Measurements from ENCODE around the gene CAPN5. TPM values are rescaled to one million over a fixed set of nuclear protein-coding genes. Genes with fewer than 3 reads are reported as not detected.
A peak's percentile ranks its signal among the peaks of the same experiment; 100 is the strongest.

CAPN5 gene
- total and polyA plus RNA-seq, 10 donors: 0.80 to 9.2 (median 4.6) TPM

GRCh38 chr11:77127235-77127911, 60.6 kb downstream of the CAPN5 start:
- Histone ChIP-seq H3K27ac (no peak overlapping the region), H3K36me3 (peaks cover 0 to 23% (median 0%) of the 10 kb centered on the region in 6 donors), H3K27me3 (replicated peaks in 1 of 7) (peaks cover 0 to 27% (median 0%) of the 10 kb centered on the region in 7 donors), H3K4me3 (peak overlapping the region; percentile 28 to 64 (median 34)), H3K4me1 (peaks cover 13 to 22% (median 18%) of the 10 kb centered on the region in 6 donors), H3K9me3 (no peaks in the 10 kb centered on the region)
- peak; percentile 86 for DNase-seq
- 4 to 7% (median 6%) methylated on average over 14 to 27 of the region's 27 CpGs for whole genome bisulfite sequencing, 5 donors
- TF ChIP-seq POLR2A (IDR thresholded peaks at IDR 0.05): no peak
- TF ChIP-seq POLR2AphosphoS5 (IDR thresholded peaks at IDR 0.05): peak in 2 of 3 donors; percentile 48 to 62
- TF ChIP-seq CTCF (IDR thresholded peaks at IDR 0.05 in 8 of 11, conservative IDR thresholded peaks at IDR 0.05 in 3 of 11): peak; percentile 78 to 98 (median 96)
- intact Hi-C loops (cut with DNase I; ENCODE audit: low total_unique reads): loop anchor here (5.0 kb wide), 2 partner anchors 60 to 420 kb away; no protein-coding TSS in a partner anchor

GRCh38 chr11:77127920-77128691, 61.3 kb downstream of the CAPN5 start, which contains the start of gene MYO7A:
TSS of gene MYO7A (plus strand) at chr11:77128246. CDS start at chr11:77130635, 2,389 bp downstream.
- Histone ChIP-seq H3K9me3 (no peaks in the 10 kb centered on the region), H3K27ac (peak within 1 kb of the TSS in 1 of 8 donors; percentile 2), H3K4me3 (peak within 1 kb of the TSS; percentile 28 to 64 (median 34)), H3K4me1 (peaks cover 13 to 22% (median 18%) of the 10 kb centered on the region in 6 donors), H3K36me3 (peaks cover 0 to 15% (median 0%) of the 10 kb centered on the region in 6 donors), H3K27me3 (replicated peaks in 1 of 7) (peaks cover 0 to 27% (median 0%) of the 10 kb centered on the region in 7 donors)
- TF ChIP-seq POLR2A (IDR thresholded peaks at IDR 0.05) (no peak), POLR2AphosphoS5 (IDR thresholded peaks at IDR 0.05) (peak in 2 of 3 donors; percentile 32 to 60), CTCF (IDR thresholded peaks at IDR 0.05 in 8 of 11, conservative IDR thresholded peaks at IDR 0.05 in 3 of 11) (no peak)
- 23 to 31% (median 29%) methylated on average over 9 to 20 of the region's 20 CpGs for WGBS, 5 donors
- intact Hi-C loops (cut with DNase I; ENCODE audit: low total_unique reads): loop anchor here (5.0 kb wide), 2 partner anchors 59 to 419 kb away; no protein-coding TSS in a partner anchor
- DNase-seq: no peak

- H3K4me1 ChIP-seq: peaks cover 13 to 22% (median 18%) of the 10 kb centered on the region in 6 donors
- WGBS, 5 donors: 82 to 93% (median 88%) methylated on average over 11 of the region's 11 CpGs
- no peak for DNase-seq
- no peak for TF ChIP-seq POLR2A (IDR thresholded peaks at IDR 0.05)
- TF ChIP-seq POLR2AphosphoS5 (IDR thresholded peaks at IDR 0.05): no peak
- TF ChIP-seq CTCF (IDR thresholded peaks at IDR 0.05 in 8 of 11, conservative IDR thresholded peaks at IDR 0.05 in 3 of 11): no peak
- H3K36me3 ChIP-seq: peaks cover 0 to 4% (median 0%) of the 10 kb centered on the region in 6 donors
- H3K9me3 ChIP-seq: no peaks in the 10 kb centered on the region
- H3K27ac ChIP-seq: no peak overlapping the region
- H3K4me3 ChIP-seq: no peak overlapping the region
- H3K27me3 ChIP-seq (replicated peaks in 1 of 7): peaks cover 0 to 27% (median 0%) of the 10 kb centered on the region in 7 donors
- intact Hi-C loops (cut with DNase I; ENCODE audit: low total_unique reads): loop anchor here (5.0 kb wide), 2 partner anchors 58 to 418 kb away; no protein-coding TSS in a partner anchor
Observed at GRCh38 chr11:77129069-77129841, 62.5 kb downstream of the CAPN5 start.
